Astrocyte of the cerebellum (primary cell): ENCODE measurements around the gene XPO4.
"Not testable (repeated sequence)": the region's sequence is repeated elsewhere in the genome, so short reads cannot be mapped to it uniquely, and the experiment has no call there.

ENCODE experiments used
- DNase-seq: peaks from one replicate; pipeline ENCODE4 v3.0.0-alpha.2; 2011; ENCODE audit warnings: low read depth
- H3K4me3 ChIP-seq: 2 replicates; pipeline ENCODE4 v1.5.1; 2011; ENCODE audit warnings: mild to moderate bottlenecking, low read depth, low read length, moderate library complexity
- in situ Hi-C: cut with HindIII; loops from 2 replicates; pipeline ENCODE4 v1.10.0; 2017; ENCODE audit warnings: low sequenced_read_pairs
- TF ChIP-seq, protein P1 (sequence below): IDR thresholded peaks from 2 replicates; pipeline ENCODE4 v1.5.1; 2012; ENCODE audit warnings: low read length, low read depth, moderate library complexity, mild to moderate bottlenecking; ENCODE audit errors: missing control alignments

The XPO4 gene

DNA sequence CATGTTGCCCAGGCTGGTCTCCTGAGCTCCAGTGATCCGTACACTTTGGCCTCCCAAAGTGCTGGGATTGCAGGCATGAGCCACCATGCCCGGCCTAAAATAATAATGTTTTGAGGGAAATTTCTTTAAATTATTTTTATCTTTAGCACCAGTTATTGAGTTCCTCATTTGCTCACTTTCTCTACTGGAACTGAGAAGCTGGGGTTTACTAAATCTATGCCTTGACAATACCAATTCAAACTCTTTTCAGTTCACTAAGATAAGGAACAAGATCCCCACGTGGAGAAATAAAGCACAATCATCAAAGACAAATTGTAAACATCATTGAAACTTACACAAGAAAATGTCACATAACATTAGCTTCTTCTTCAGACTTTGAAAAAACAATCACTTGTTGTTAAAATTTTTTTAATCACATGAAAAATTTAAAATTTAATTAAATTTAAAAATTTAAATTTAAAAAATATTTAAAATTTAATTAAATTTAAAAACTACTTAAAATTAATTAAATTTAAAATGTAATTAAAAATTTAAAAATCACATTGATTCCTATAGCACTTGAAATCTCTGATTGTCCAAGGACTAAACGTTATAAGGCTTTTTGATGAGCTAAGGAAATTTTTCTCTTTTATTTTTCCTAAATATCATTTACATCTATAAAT, 25.2 kb upstream of the XPO4 start:
- in situ Hi-C loops, result no loop called here
- no peak for DNase-seq
- TF ChIP-seq, protein P1, sequence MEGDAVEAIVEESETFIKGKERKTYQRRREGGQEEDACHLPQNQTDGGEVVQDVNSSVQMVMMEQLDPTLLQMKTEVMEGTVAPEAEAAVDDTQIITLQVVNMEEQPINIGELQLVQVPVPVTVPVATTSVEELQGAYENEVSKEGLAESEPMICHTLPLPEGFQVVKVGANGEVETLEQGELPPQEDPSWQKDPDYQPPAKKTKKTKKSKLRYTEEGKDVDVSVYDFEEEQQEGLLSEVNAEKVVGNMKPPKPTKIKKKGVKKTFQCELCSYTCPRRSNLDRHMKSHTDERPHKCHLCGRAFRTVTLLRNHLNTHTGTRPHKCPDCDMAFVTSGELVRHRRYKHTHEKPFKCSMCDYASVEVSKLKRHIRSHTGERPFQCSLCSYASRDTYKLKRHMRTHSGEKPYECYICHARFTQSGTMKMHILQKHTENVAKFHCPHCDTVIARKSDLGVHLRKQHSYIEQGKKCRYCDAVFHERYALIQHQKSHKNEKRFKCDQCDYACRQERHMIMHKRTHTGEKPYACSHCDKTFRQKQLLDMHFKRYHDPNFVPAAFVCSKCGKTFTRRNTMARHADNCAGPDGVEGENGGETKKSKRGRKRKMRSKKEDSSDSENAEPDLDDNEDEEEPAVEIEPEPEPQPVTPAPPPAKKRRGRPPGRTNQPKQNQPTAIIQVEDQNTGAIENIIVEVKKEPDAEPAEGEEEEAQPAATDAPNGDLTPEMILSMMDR, result no peak

DNA sequence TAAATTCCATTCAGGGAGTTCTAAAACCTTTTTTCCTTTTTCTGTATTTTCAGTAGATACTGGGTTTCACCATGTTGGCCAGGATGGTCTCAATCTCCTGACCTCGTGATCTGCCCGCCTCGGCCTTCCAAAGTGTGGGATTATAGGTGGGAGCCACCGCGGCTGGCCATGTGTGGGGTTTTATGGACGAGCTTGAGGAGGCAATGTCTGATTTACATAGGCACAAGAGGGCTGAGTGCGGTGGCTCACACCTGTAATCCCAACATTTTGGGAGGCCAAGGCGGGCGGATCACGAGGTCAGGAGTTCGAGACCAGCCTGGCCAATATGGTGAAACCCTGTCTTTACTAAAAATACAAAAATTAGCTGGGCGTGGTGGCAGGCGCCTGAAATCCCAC, 22.8 kb upstream of the XPO4 start:
- in situ Hi-C loops, DNase-seq, H3K4me3 ChIP-seq: not testable (repeated sequence)

More for the DNA sequence above, 25.2 kb upstream of the XPO4 start:
- no peak overlapping the region for H3K4me3 ChIP-seq

DNA sequence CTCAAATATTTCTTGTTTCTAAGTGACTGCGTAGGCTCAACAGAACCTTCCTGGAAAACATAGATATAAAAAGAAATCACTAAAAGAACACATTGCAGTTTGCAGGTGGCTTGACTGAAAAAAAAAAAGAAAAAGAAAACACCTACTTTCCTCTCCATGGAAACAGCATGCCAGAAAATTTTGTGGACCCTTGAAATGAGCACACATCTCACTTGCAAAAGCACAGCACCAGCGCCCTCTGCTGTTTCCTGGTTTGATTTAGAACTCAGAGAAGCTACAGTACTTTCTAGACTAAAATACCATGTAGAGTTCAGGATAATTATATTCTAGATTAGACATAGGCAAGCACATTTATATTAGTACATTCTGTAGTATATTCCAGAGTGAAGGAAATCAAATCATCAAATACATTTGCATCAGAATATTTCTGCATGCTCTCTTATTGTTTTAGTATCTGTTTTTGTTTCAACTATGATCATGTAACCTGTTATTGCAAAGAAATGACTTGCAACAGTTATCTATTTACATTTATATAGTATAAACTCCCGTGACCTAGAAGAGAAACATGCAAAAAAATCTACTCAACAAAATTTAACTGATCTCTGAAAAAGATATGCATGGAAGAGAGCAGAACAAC, 22.3 kb upstream of the XPO4 start:
- TF ChIP-seq, protein P1, result peak; percentile 83
- H3K4me3 ChIP-seq, result no peak overlapping the region
- in situ Hi-C loops, result no loop called here
- DNase-seq, result peak; percentile 90

DNA sequence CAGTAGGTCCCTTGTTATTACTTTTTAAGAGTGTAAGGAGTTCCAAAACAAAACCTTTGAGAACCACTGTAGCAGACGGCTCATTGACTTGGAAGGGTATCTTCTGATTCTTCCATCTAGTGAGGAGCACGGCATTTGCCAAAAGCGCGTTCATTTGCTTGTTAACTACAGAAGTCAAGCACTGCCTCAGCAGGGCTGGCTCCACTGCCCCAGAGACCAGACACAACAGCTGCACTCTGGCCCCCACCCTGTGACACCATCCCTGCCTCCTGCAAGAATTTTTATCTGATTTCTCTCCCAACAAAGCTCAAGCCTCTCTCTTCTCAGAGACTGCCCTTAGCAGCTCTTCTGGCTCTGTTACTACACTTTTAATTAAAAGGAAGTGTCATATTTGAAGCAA, 20.7 kb upstream of the XPO4 start:
- no peak overlapping the region for H3K4me3 ChIP-seq
- in situ Hi-C loops, result no loop called here
- DNase-seq, result no peak
- TF ChIP-seq, protein P1, result no peak

DNA sequence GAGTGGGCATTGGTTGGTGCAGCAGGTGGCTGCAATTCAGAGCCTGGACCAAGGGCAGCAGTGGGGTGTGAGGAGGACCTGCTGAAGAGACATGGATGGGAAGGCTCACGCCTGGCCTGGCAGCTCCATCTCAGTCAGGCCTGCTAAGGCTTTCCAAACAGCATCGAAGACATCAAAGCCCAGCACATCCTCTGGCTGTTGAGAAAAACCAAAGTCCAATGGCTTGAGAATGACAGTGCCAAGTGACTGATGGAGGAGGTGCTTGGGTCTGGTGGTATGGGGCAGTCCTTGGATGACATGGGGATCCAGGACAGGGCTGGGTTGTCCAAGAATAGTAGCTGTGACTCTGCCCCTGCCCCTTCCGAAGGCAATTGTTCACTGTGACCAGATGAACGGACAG, 19.0 kb upstream of the XPO4 start:
- H3K4me3 ChIP-seq, result no peak overlapping the region
- DNase-seq, result no peak
- TF ChIP-seq, protein P1, result no peak
- in situ Hi-C loops, result no loop called here

DNA sequence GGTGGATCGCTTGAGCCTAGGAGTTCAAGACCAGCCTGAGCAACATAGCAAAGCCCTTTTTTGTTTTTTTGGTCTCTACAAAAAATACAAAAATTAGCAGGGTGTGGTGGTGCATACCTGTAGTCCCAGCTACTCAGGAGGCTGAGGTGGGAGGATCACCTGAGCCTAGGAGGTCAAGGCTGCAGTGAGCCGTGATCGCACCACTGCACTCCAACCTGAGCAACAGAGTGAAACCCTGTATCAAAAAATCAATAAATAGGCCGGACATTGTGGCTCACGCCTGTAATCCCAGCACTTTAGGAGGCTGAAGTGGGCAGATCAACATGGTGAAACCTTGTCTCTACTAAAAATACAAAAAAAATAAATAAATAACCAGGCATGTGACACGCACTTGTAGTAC, 13.1 kb upstream of the XPO4 start:
- not testable (repeated sequence) for H3K4me3 ChIP-seq

DNA sequence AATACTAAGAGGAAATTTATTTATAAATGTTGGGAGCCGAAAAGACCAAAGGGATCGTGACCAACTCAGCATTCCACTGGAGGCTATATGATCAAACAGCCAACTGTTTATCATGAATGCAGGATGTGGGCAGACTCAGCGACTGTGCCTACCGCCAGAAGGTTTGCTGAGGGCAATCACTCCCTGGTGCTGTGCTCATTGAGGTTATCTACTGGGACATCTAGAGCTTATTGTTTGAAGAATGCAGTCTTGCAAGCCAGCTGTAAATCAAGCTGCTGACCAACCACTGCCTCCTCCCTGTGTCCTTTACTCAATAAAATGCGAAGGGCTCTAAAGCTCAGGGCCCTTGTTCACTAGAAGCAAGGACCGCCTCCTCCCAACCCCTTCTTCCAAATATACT, 8.5 kb upstream of the XPO4 start:
- no peak overlapping the region for H3K4me3 ChIP-seq
- in situ Hi-C loops, result no loop called here
- TF ChIP-seq, protein P1, result no peak
- DNase-seq, result no peak

More for the DNA sequence above, 13.1 kb upstream of the XPO4 start:
- DNase-seq, in situ Hi-C loops: not testable (repeated sequence)
